Prostate gland (tissue), 2 donors: ENCODE data around the gene DLGAP1.

Source experiments
- POLR2A ChIP-seq: fragments of 450-650 bp; IDR thresholded peaks from one replicate; pipeline ENCODE4 v1.6.1; 2016; ENCODE audit warnings: antibody characterized with exemption, mild to moderate bottlenecking
- TF ChIP-seq, protein P1 (sequence below), 4 experiments: fragments of 200-600 bp in 2 of 4; fragments of 450-650 bp in 2 of 4; sonication (generic) in 2 of 4; IDR thresholded peaks; 1 replicate in 3 of 4; 2 replicates in 1 of 4; pipeline ENCODE4 v1.5.1; 2016 to 2019; ENCODE audit warnings: antibody characterized with exemption in 4 of 4, mild to moderate bottlenecking in 2 of 4, moderate library complexity in 2 of 4

DNA sequence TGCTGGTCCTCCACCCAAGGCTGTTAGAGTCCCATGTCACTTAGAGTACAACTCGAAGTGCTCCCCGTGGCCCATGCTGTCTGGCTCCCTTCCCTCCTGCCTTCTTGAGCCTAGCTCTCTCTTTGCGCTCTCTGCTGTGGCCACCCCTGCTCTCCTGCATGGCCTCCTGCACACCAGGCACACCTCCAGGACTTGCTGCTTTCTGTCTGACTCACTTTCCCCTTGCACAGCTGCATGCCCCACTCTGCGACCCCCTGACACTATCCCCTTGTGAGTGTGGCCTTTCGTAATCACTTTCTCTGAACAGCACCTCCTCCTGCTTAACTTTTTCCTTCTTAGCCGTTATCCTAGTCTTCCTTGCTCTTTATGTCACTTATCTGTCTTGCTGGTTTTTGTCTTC, 661.6 kb downstream of the DLGAP1 start:
- TF ChIP-seq POLR2A: no peak
- TF ChIP-seq, protein P1, sequence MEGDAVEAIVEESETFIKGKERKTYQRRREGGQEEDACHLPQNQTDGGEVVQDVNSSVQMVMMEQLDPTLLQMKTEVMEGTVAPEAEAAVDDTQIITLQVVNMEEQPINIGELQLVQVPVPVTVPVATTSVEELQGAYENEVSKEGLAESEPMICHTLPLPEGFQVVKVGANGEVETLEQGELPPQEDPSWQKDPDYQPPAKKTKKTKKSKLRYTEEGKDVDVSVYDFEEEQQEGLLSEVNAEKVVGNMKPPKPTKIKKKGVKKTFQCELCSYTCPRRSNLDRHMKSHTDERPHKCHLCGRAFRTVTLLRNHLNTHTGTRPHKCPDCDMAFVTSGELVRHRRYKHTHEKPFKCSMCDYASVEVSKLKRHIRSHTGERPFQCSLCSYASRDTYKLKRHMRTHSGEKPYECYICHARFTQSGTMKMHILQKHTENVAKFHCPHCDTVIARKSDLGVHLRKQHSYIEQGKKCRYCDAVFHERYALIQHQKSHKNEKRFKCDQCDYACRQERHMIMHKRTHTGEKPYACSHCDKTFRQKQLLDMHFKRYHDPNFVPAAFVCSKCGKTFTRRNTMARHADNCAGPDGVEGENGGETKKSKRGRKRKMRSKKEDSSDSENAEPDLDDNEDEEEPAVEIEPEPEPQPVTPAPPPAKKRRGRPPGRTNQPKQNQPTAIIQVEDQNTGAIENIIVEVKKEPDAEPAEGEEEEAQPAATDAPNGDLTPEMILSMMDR (IDR thresholded peaks at IDR 0.05): no peak
